GM19438 (cell line): ENCODE data around the gene ANO6.

Experiments used
- ATAC-seq: cut with Tn5 transposase; IDR thresholded peaks from one replicate; pipeline ENCODE4 v1.9.1; 2021; ENCODE audit warnings: low read depth; ENCODE audit not compliant: unreplicated experiment

ANO6 gene

GRCh38 chr12:45429831-45430230 is 213.9 kb downstream of the ANO6 start:
- ATAC-seq, result no peak

GRCh38 chr12:45431126-45431525 is 215.2 kb downstream of the ANO6 start:
- ATAC-seq, result no peak

- no peak for ATAC-seq
These were observed 216.8 kb downstream of the ANO6 start for GRCh38 chr12:45432710-45433109.

GRCh38 chr12:45433441-45433868 is 217.6 kb downstream of the ANO6 start:
- no peak for ATAC-seq

GRCh38 chr12:45434094-45434493 is 218.2 kb downstream of the ANO6 start:
- no peak for ATAC-seq

- no peak for ATAC-seq
These were observed 220.2 kb downstream of the ANO6 start for GRCh38 chr12:45435945-45436710.

GRCh38 chr12:45439039-45439438 is 223.1 kb downstream of the ANO6 start:
- ATAC-seq, result no peak

- no peak for ATAC-seq
These were observed 230.1 kb downstream of the ANO6 start for GRCh38 chr12:45446013-45446412.

- no peak for ATAC-seq
These were observed 242.3 kb downstream of the ANO6 start for GRCh38 chr12:45458238-45458637.

- no peak for ATAC-seq
These were observed 243.2 kb downstream of the ANO6 start for GRCh38 chr12:45458854-45459807.

GRCh38 chr12:45462506-45462905 is 246.6 kb downstream of the ANO6 start:
- ATAC-seq, result no peak

- ATAC-seq, result no peak
These were observed 248.8 kb downstream of the ANO6 start for GRCh38 chr12:45464699-45465098.

- no peak for ATAC-seq
These were observed 253.1 kb downstream of the ANO6 start for GRCh38 chr12:45468751-45469615.

GRCh38 chr12:45469902-45470301 is 254.0 kb downstream of the ANO6 start:
- no peak for ATAC-seq

GRCh38 chr12:45473636-45474035 is 257.7 kb downstream of the ANO6 start:
- ATAC-seq, result no peak

- no peak for ATAC-seq
These were observed 259.7 kb downstream of the ANO6 start for GRCh38 chr12:45475594-45475993.

- ATAC-seq, result no peak
These were observed 261.6 kb downstream of the ANO6 start for GRCh38 chr12:45477526-45477925.

- ATAC-seq, result no peak
These were observed 263.0 kb downstream of the ANO6 start for GRCh38 chr12:45478931-45479330.

GRCh38 chr12:45481746-45482145 is 265.9 kb downstream of the ANO6 start:
- ATAC-seq, result no peak

GRCh38 chr12:45483571-45483970 is 267.7 kb downstream of the ANO6 start:
- ATAC-seq, result no peak
